Mucosa of descending colon (tissue), 3 donors: ENCODE results near the gene ARHGEF10L. TPM values are rescaled to one million over a fixed set of nuclear protein-coding genes. Genes with fewer than 3 reads are reported as not detected.

Experiments
- ATAC-seq: fragments of 200-7000 bp; cut with Tn5 transposase; one replicate; pipeline ENCODE4 v1.9.1; 2020; ENCODE audit warnings: mild to moderate bottlenecking, moderate library complexity
- DNase-seq, 3 donors: peaks; one replicate each; pipeline ENCODE4 v3.0.0-alpha.2; 2020
- H3K36me3 ChIP-seq: fragments of 200-600 bp; one replicate; pipeline ENCODE4 v1.8.0; 2021; ENCODE audit warnings: low read depth, mild to moderate bottlenecking
- H3K4me1 ChIP-seq: fragments of 200-600 bp; one replicate; pipeline ENCODE4 v1.8.0; 2021; ENCODE audit warnings: low read depth, mild to moderate bottlenecking
- H3K4me3 ChIP-seq: fragments of 200-600 bp; one replicate; pipeline ENCODE4 v1.8.0; 2021; ENCODE audit warnings: mild to moderate bottlenecking
- H3K9me3 ChIP-seq: fragments of 200-600 bp; one replicate; pipeline ENCODE4 v1.8.0; 2021; ENCODE audit warnings: mild to moderate bottlenecking
- CTCF ChIP-seq: fragments of 200-600 bp; IDR thresholded peaks from one replicate; pipeline ENCODE4 v1.8.0; 2022; ENCODE audit warnings: antibody characterized with exemption, mild to moderate bottlenecking
- intact Hi-C, 2 donors: fragments of 100-400 bp; cut with DNase I in 1 of 2; cut with micrococcal nuclease in 1 of 2; formaldehyde crosslinking; loops; one replicate each; pipeline versions ENCODE4 v1.11.0 to v1.11.1; 2022; cut with DNase I, micrococcal nuclease
- total RNA-seq, 3 donors: library from RNA; stranded (reverse); fragmentation: NEBNext Ultra II Directional in 2 of 3; extraction: Animal tissue kit (Norgen Biotek cat#: 25700) in 2 of 3; gene quantifications; one replicate each; pipeline versions ENCODE4 v1.2.1 to v1.2.4, GENCODE V29; 2021 to 2023
- donor health status: DM: no; HTN: no; CAD: no; lungs with moderate emphysema.
- donor health status: DM: no; HTN: no; CAD: no.
- donor health status: DM: no; HTN: yes; CAD: no.

ARHGEF10L gene
- total RNA-seq, 3 donors from 2014 or later, result 87.6 to 146 (median 144) TPM

DNA sequence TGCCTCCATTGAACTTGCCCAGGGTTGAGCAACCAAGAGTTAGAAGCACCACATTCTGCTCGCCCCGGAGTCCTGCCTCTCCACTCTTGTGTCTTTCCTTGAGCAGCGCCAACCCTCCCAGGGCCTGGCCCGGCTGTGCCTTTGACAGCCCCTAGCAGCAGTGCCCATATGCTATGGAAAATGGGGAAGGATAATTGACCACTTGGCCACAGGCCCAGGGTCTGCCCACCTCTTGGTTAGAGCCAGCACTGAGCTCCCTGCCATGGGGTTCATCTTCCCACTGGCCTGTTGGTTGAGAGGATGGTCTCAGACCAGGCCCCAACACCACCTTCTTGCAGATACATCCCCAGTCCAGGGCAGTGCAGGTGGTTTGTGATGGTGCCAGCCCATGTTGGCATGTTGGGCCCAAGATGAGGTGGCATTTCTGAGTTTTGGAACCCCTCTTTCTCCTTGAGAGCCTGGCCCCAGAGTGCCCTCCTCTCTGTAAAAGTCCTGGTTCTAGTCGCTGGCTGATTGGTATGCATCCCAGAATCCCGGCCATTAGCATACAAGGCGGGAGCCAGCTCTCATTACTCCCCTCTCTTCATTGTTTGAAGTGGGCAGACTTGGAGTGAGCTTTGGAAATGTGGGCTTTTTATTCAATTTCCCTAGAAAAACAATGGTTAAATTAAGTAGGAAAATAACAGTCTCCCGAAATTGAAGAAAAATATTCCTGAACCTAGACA is 7.6 kb downstream of the ARHGEF10L start:
- no peak for ATAC-seq
- TF ChIP-seq CTCF, result no peak
- H3K4me1 ChIP-seq, result peaks cover 50% of the 10 kb centered on the region
- no peaks in the 10 kb centered on the region for H3K36me3 ChIP-seq
- no peaks in the 10 kb centered on the region for H3K9me3 ChIP-seq
- H3K4me3 ChIP-seq, result no peak overlapping the region
- DNase-seq, result no peak
- intact Hi-C loops, result loop anchor here in 1 of 2 donors (10.0 kb wide), 1 partner anchor 48 kb away; no protein-coding TSS in a partner anchor

- ATAC-seq (no peak), DNase-seq (no peak)
- intact Hi-C loops, result loop anchor here in 1 of 2 donors (10.0 kb wide), 1 partner anchor 45 kb away; no protein-coding TSS in a partner anchor
- H3K4me1 ChIP-seq, result peaks cover 38% of the 10 kb centered on the region
- H3K9me3 ChIP-seq, result no peaks in the 10 kb centered on the region
- H3K4me3 ChIP-seq, result no peak overlapping the region
- no peaks in the 10 kb centered on the region for H3K36me3 ChIP-seq
- TF ChIP-seq CTCF, result no peak
Observed at GRCh38 chr1:17549384-17549783, 9.9 kb downstream of the ARHGEF10L start.

DNA sequence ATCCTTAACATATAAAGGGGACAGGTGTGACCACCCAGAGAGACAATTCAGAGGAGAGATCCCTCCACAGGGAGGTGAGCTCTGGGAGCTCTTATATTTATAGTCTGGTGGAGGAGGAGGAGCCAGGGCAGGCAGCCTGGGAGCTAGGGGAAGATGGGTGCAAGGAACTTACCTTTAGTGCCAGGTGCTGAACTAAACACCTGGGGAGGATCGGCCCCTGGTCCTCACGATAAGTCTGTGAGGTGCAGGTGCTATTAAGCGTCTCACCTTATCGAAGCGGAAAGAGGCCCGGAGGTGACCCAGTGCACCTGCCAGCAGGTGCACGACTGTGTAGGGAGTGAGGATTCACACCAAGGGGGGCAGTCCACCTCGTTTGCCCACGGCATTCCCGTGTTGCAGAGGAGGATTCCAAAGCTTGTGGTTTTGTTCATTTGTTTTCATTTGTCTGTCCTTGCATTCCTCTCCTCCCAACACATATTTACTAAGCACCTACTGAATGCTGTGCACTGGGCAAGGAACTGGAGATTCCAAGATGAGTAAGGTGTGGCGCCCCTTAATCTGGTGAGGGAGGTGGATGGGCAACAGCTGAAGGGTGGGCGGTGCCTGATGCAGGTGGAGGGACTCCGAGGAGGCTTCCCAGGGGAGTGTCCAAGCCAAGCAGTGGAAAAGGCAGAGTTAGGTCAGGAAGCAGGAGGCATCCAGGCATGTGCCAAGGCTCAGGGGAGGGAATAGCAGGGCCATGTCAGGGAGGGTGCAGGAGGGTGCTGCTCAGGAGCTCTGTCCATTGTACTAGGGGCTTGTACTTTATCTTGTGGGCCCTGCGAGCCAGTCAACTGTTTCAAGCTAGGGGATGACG is 11.5 kb downstream of the ARHGEF10L start:
- peak; percentile 73 for ATAC-seq
- TF ChIP-seq CTCF, result no peak
- H3K4me1 ChIP-seq, result peaks cover 26% of the 10 kb centered on the region
- H3K4me3 ChIP-seq, result no peak overlapping the region
- peak in 1 of 3 donors; percentile 59 for DNase-seq
- no peaks in the 10 kb centered on the region for H3K9me3 ChIP-seq
- no peaks in the 10 kb centered on the region for H3K36me3 ChIP-seq
- intact Hi-C loops, result no loop called here

- Histone ChIP-seq H3K36me3 (no peaks in the 10 kb centered on the region), H3K9me3 (no peaks in the 10 kb centered on the region), H3K4me3 (no peak overlapping the region), H3K4me1 (peaks cover 25% of the 10 kb centered on the region)
- ATAC-seq (peak; percentile 71), DNase-seq (peak in 1 of 3 donors; percentile 50)
- no peak for TF ChIP-seq CTCF
- intact Hi-C loops, result no loop called here
Observed at GRCh38 chr1:17551755-17552234, 12.3 kb downstream of the ARHGEF10L start.

- H3K36me3 ChIP-seq, result no peaks in the 10 kb centered on the region
- no peak for ATAC-seq
Observed at GRCh38 chr1:17553975-17554700, 14.6 kb downstream of the ARHGEF10L start.

More at GRCh38 chr1:17553975-17554700, 14.6 kb downstream of the ARHGEF10L start:
- Histone ChIP-seq H3K4me3 (no peak overlapping the region), H3K9me3 (no peaks in the 10 kb centered on the region), H3K4me1 (peaks cover 33% of the 10 kb centered on the region)
- DNase-seq, result no peak
- intact Hi-C loops, result no loop called here
- TF ChIP-seq CTCF, result no peak
